HEK293 (cell line): Measurements from ENCODE around the gene DOK5.

Experiments
- CTCF ChIA-PET: fragments of 350-600 bp; formaldehyde crosslinking; extraction: SDS; loops from one replicate; lab custom pipeline; 2021; ENCODE audit warnings: antibody characterized with exemption; lab: Yijun Ruan, JAX
- POLR2A ChIA-PET: fragments of 300-600 bp; formaldehyde crosslinking; extraction: SDS; loops from one replicate; lab custom pipeline; 2020; ENCODE audit warnings: antibody characterized with exemption, inconsistent platforms; lab: Yijun Ruan, JAX
- H3K27ac ChIP-seq: fragments of 200-500 bp; sonication (Bioruptor generic); 2 replicates; pipeline ENCODE4 v1.5.1; 2014; ENCODE audit warnings: low read depth, low read length, control low read depth, inconsistent platforms; ENCODE audit errors: extremely low read depth
- H3K36me3 ChIP-seq, 2 experiments: fragments of 200-500 bp in 1 of 2; sonication (Bioruptor generic) in 1 of 2; 1 replicate in 1 of 2; 2 replicates in 1 of 2; pipeline ENCODE4 v1.5.1; 2014 to 2017; ENCODE audit warnings: inconsistent platforms in 2 of 2, low read length in 2 of 2; ENCODE audit not compliant: control insufficient read depth in 2 of 2, insufficient read depth in 1 of 2
- H3K4me1 ChIP-seq: fragments of 200-500 bp; sonication (Bioruptor generic); 2 replicates; pipeline ENCODE4 v1.5.1; 2014; ENCODE audit warnings: mild to moderate bottlenecking, low read length, inconsistent platforms; ENCODE audit not compliant: control insufficient read depth, insufficient read depth
- H3K4me3 ChIP-seq: 2 replicates; pipeline ENCODE4 v1.5.1; 2011; ENCODE audit warnings: low read depth, mild to moderate bottlenecking, control low read depth, low read length, moderate library complexity
- H3K9me3 ChIP-seq: fragments of 200-500 bp; sonication (Bioruptor generic); 2 replicates; pipeline ENCODE4 v1.5.1; 2014; ENCODE audit warnings: low read depth, low read length, inconsistent platforms; ENCODE audit not compliant: control insufficient read depth, insufficient read depth
- FEZF1 ChIP-seq: fragments of 450-650 bp; formaldehyde crosslinking; IDR thresholded peaks from 2 replicates; pipeline ENCODE4 v1.5.1; 2016; ENCODE audit warnings: missing biosample characterization, missing genetic modification characterization
- PRDM1 ChIP-seq: fragments of 450-650 bp; formaldehyde crosslinking; IDR thresholded peaks from 2 replicates; pipeline ENCODE4; 2016; ENCODE audit warnings: missing biosample characterization, missing genetic modification characterization
- ZBTB49 ChIP-seq: fragments of 450-650 bp; formaldehyde crosslinking; IDR thresholded peaks from 2 replicates; pipeline ENCODE4 v1.5.1; 2016; ENCODE audit warnings: missing biosample characterization, missing genetic modification characterization, low read depth
- ZFHX2 ChIP-seq: fragments of 450-650 bp; formaldehyde crosslinking; conservative IDR thresholded peaks from 2 replicates; pipeline ENCODE4 v1.5.1; 2016; ENCODE audit warnings: missing biosample characterization, missing genetic modification characterization
- ZNF157 ChIP-seq: fragments of 450-650 bp; formaldehyde crosslinking; IDR thresholded peaks from 2 replicates; pipeline ENCODE4 v1.5.1; 2016; ENCODE audit warnings: missing biosample characterization, missing genetic modification characterization
- ZNF19 ChIP-seq: fragments of 450-650 bp; formaldehyde crosslinking; IDR thresholded peaks from 2 replicates; pipeline ENCODE4; 2016; ENCODE audit warnings: missing biosample characterization, missing genetic modification characterization, low read depth
- ZNF202 ChIP-seq: fragments of 450-650 bp; formaldehyde crosslinking; IDR thresholded peaks from 2 replicates; pipeline ENCODE4 v1.5.1; 2016; ENCODE audit warnings: missing biosample characterization, missing genetic modification characterization, borderline replicate concordance
- ZNF211 ChIP-seq: fragments of 450-650 bp; formaldehyde crosslinking; IDR thresholded peaks from 2 replicates; pipeline ENCODE4 v1.5.1; 2016; ENCODE audit warnings: low read depth, missing biosample characterization, missing genetic modification characterization
- ZNF239 ChIP-seq: fragments of 450-650 bp; formaldehyde crosslinking; IDR thresholded peaks from 2 replicates; pipeline ENCODE4 v1.5.1; 2016; ENCODE audit warnings: missing biosample characterization, missing genetic modification characterization
- ZNF26 ChIP-seq: fragments of 450-650 bp; formaldehyde crosslinking; IDR thresholded peaks from 2 replicates; pipeline ENCODE4 v1.5.1; 2016; ENCODE audit warnings: missing biosample characterization, missing genetic modification characterization
- ZNF280D ChIP-seq: fragments of 450-650 bp; formaldehyde crosslinking; IDR thresholded peaks from 2 replicates; pipeline ENCODE4 v1.5.1; 2016; ENCODE audit warnings: missing biosample characterization, missing genetic modification characterization
- ZNF335 ChIP-seq: fragments of 450-650 bp; formaldehyde crosslinking; conservative IDR thresholded peaks from 2 replicates; pipeline ENCODE4 v1.5.1; 2016; ENCODE audit warnings: missing biosample characterization, missing genetic modification characterization
- ZNF423 ChIP-seq: fragments of 450-650 bp; formaldehyde crosslinking; IDR thresholded peaks from 2 replicates; pipeline ENCODE4 v1.5.1; 2016; ENCODE audit warnings: missing biosample characterization, missing genetic modification characterization
- ZNF48 ChIP-seq: fragments of 450-650 bp; formaldehyde crosslinking; IDR thresholded peaks from 2 replicates; pipeline ENCODE4 v1.5.1; 2016; ENCODE audit warnings: missing biosample characterization, missing genetic modification characterization
- ZNF549 ChIP-seq: fragments of 450-650 bp; IDR thresholded peaks from 2 replicates; pipeline ENCODE4 v1.5.1; 2018; ENCODE audit warnings: missing biosample characterization, missing genetic modification characterization, mild to moderate bottlenecking, inconsistent platforms, moderate library complexity
- ZNF558 ChIP-seq: fragments of 450-650 bp; formaldehyde crosslinking; IDR thresholded peaks from 2 replicates; pipeline ENCODE4 v1.5.1; 2016; ENCODE audit warnings: missing biosample characterization, missing genetic modification characterization
- ZNF830 ChIP-seq: fragments of 450-650 bp; IDR thresholded peaks from 2 replicates; pipeline ENCODE4 v1.5.0; 2018; ENCODE audit warnings: missing biosample characterization, missing genetic modification characterization, low read depth, mild to moderate bottlenecking, moderate library complexity
- TF ChIP-seq, protein P1 (sequence below): fragments of 450-650 bp; formaldehyde crosslinking; IDR thresholded peaks from 2 replicates; pipeline ENCODE4 v1.5.1; 2016; ENCODE audit warnings: missing biosample characterization, missing genetic modification characterization

The DOK5 gene

GRCh38 chr20:54515793-54516628 is 40.6 kb downstream of the DOK5 start:
- ChIA-PET POLR2A (no interaction called here), CTCF (no interaction called here)
- H3K36me3 ChIP-seq = no peaks in the 10 kb centered on the region
- no peaks in the 10 kb centered on the region for H3K9me3 ChIP-seq
- TF ChIP-seq ZNF48 (tag by site-specific recombination) (no peak), ZBTB49 (tag by site-specific recombination) (no peak)
- no peak overlapping the region for H3K4me3 ChIP-seq
- no peaks in the 10 kb centered on the region for H3K4me1 ChIP-seq
- H3K27ac ChIP-seq = no peak overlapping the region

GRCh38 chr20:54517241-54517975 is 42.0 kb downstream of the DOK5 start:
- Histone ChIP-seq H3K27ac (no peak overlapping the region), H3K36me3 (no peaks in the 10 kb centered on the region), H3K9me3 (no peaks in the 10 kb centered on the region), H3K4me3 (no peak overlapping the region), H3K4me1 (no peaks in the 10 kb centered on the region)
- CTCF ChIA-PET = no interaction called here
- POLR2A ChIA-PET = no interaction called here
- no peak for TF ChIP-seq ZNF830
- no peak for TF ChIP-seq ZNF19
- TF ChIP-seq ZNF280D (tag by site-specific recombination) = no peak
- no peak for TF ChIP-seq ZNF335 (tag by site-specific recombination)
- no peak for TF ChIP-seq ZNF202 (tag by site-specific recombination)
- TF ChIP-seq FEZF1 (tag by site-specific recombination) = no peak
- no peak for TF ChIP-seq ZNF549 (tag by site-specific recombination)
- no peak for TF ChIP-seq ZNF423 (tag by site-specific recombination)
- no peak for TF ChIP-seq ZNF48 (tag by site-specific recombination)
- no peak for TF ChIP-seq ZNF157 (tag by site-specific recombination)
- no peak for TF ChIP-seq ZNF211 (tag by site-specific recombination)
- TF ChIP-seq, protein P1, sequence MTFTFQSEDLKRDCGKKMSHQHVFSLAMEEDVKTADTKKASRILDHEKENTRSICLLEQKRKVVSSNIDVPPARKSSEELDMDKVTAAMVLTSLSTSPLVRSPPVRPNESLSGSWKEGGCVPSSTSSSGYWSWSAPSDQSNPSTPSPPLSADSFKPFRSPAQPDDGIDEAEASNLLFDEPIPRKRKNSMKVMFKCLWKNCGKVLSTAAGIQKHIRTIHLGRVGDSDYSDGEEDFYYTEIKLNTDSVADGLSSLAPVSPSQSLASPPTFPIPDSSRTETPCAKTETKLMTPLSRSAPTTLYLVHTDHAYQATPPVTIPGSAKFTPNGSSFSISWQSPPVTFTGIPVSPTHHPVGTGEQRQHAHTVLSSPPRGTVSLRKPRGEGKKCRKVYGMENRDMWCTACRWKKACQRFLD (tag by site-specific recombination) = no peak
- TF ChIP-seq PRDM1 (tag by site-specific recombination) = no peak
- TF ChIP-seq ZNF26 (tag by site-specific recombination) = no peak
- TF ChIP-seq ZNF558 (tag by site-specific recombination) = no peak
- TF ChIP-seq ZNF239 (tag by site-specific recombination) = no peak
- no peak for TF ChIP-seq ZFHX2 (tag by site-specific recombination)
